ENCODE results near the gene MYOG.

The MYOG gene

GRCh38 chr1:203080456-203080855 is 5.4 kb downstream of the MYOG start:
- Histone ChIP-seq H3K36me3 (ENCODE audit: insufficient read depth, insufficient read length, low read length) (peaks cover 8% of the 10 kb centered on the region), H3K9me3 (ENCODE audit: insufficient read depth, low read length) (no peaks in the 10 kb centered on the region), H3K4me3 (ENCODE audit: insufficient read length, low read depth) (no peak overlapping the region), H3K27me3 (ENCODE audit: insufficient read depth, insufficient read length) (no peaks in the 10 kb centered on the region), H3K4me1 (ENCODE audit: insufficient read depth, insufficient read length) (peaks cover 25% of the 10 kb centered on the region), H3K9ac (ENCODE audit: insufficient read length, low read depth) (no peak overlapping the region)
- DNase-seq (ENCODE audit: low read depth, low spot score): no peak
- TF ChIP-seq SUZ12 (IDR thresholded peaks at IDR 0.05; ENCODE audit: extremely low read depth, insufficient read depth, insufficient read length) (no peak), ZNF274 (IDR thresholded peaks at IDR 0.05; ENCODE audit: low read depth, low read length) (no peak), YY1 (IDR thresholded peaks at IDR 0.05; ENCODE audit: insufficient read depth, insufficient read length) (no peak)

GRCh38 chr1:203078478-203078877 is 7.3 kb downstream of the MYOG start:
- no peak overlapping the region for H3K9ac ChIP-seq (ENCODE audit: insufficient read length, low read depth)
- H3K4me3 ChIP-seq (ENCODE audit: insufficient read length, low read depth): no peak overlapping the region
- DNase-seq (ENCODE audit: low read depth, low spot score): no peak
- no peaks in the 10 kb centered on the region for H3K27me3 ChIP-seq (ENCODE audit: insufficient read depth, insufficient read length)
- H3K36me3 ChIP-seq (ENCODE audit: insufficient read depth, insufficient read length, low read length): peaks cover 9% of the 10 kb centered on the region
- TF ChIP-seq YY1 (IDR thresholded peaks at IDR 0.05; ENCODE audit: insufficient read depth, insufficient read length): no peak
- TF ChIP-seq SUZ12 (IDR thresholded peaks at IDR 0.05; ENCODE audit: extremely low read depth, insufficient read depth, insufficient read length): no peak
- no peak for TF ChIP-seq ZNF274 (IDR thresholded peaks at IDR 0.05; ENCODE audit: low read depth, low read length)
- no peaks in the 10 kb centered on the region for H3K9me3 ChIP-seq (ENCODE audit: insufficient read depth, low read length)
- H3K4me1 ChIP-seq (ENCODE audit: insufficient read depth, insufficient read length): peaks cover 15% of the 10 kb centered on the region

- H3K36me3 ChIP-seq (ENCODE audit: insufficient read depth, insufficient read length, low read length): peaks cover 14% of the 10 kb centered on the region
- TF ChIP-seq SUZ12 (IDR thresholded peaks at IDR 0.05; ENCODE audit: extremely low read depth, insufficient read depth, insufficient read length): no peak
- no peak for TF ChIP-seq YY1 (IDR thresholded peaks at IDR 0.05; ENCODE audit: insufficient read depth, insufficient read length)
- no peak for TF ChIP-seq ZNF274 (IDR thresholded peaks at IDR 0.05; ENCODE audit: low read depth, low read length)
- no peak overlapping the region for H3K9ac ChIP-seq (ENCODE audit: insufficient read length, low read depth)
- no peaks in the 10 kb centered on the region for H3K9me3 ChIP-seq (ENCODE audit: insufficient read depth, low read length)
- no peak for DNase-seq (ENCODE audit: low read depth, low spot score)
- H3K4me3 ChIP-seq (ENCODE audit: insufficient read length, low read depth): no peak overlapping the region
- H3K4me1 ChIP-seq (ENCODE audit: insufficient read depth, insufficient read length): peaks cover 15% of the 10 kb centered on the region
- no peaks in the 10 kb centered on the region for H3K27me3 ChIP-seq (ENCODE audit: insufficient read depth, insufficient read length)
Measured at GRCh38 chr1:203077956-203078355, 7.9 kb downstream of the MYOG start.

GRCh38 chr1:203077367-203077766 is 8.4 kb downstream of the MYOG start:
- Histone ChIP-seq H3K27me3 (ENCODE audit: insufficient read depth, insufficient read length) (no peaks in the 10 kb centered on the region), H3K9me3 (ENCODE audit: insufficient read depth, low read length) (no peaks in the 10 kb centered on the region), H3K36me3 (ENCODE audit: insufficient read depth, insufficient read length, low read length) (peaks cover 14% of the 10 kb centered on the region), H3K4me3 (ENCODE audit: insufficient read length, low read depth) (no peak overlapping the region), H3K4me1 (ENCODE audit: insufficient read depth, insufficient read length) (peaks cover 11% of the 10 kb centered on the region), H3K9ac (ENCODE audit: insufficient read length, low read depth) (no peak overlapping the region)
- no peak for DNase-seq (ENCODE audit: low read depth, low spot score)
- TF ChIP-seq YY1 (IDR thresholded peaks at IDR 0.05; ENCODE audit: insufficient read depth, insufficient read length): no peak
- TF ChIP-seq SUZ12 (IDR thresholded peaks at IDR 0.05; ENCODE audit: extremely low read depth, insufficient read depth, insufficient read length): no peak
- TF ChIP-seq ZNF274 (IDR thresholded peaks at IDR 0.05; ENCODE audit: low read depth, low read length): no peak

- Histone ChIP-seq H3K4me1 (ENCODE audit: insufficient read depth, insufficient read length) (peaks cover 3% of the 10 kb centered on the region), H3K9ac (ENCODE audit: insufficient read length, low read depth) (no peak overlapping the region), H3K36me3 (ENCODE audit: insufficient read depth, insufficient read length, low read length) (peaks cover 14% of the 10 kb centered on the region), H3K27me3 (ENCODE audit: insufficient read depth, insufficient read length) (no peaks in the 10 kb centered on the region), H3K4me3 (ENCODE audit: insufficient read length, low read depth) (no peak overlapping the region), H3K9me3 (ENCODE audit: insufficient read depth, low read length) (no peaks in the 10 kb centered on the region)
- no peak for DNase-seq (ENCODE audit: low read depth, low spot score)
- TF ChIP-seq ZNF274 (IDR thresholded peaks at IDR 0.05; ENCODE audit: low read depth, low read length) (no peak), SUZ12 (IDR thresholded peaks at IDR 0.05; ENCODE audit: extremely low read depth, insufficient read depth, insufficient read length) (no peak), YY1 (IDR thresholded peaks at IDR 0.05; ENCODE audit: insufficient read depth, insufficient read length) (no peak)
Measured at GRCh38 chr1:203076031-203076511, 9.7 kb downstream of the MYOG start.

- Histone ChIP-seq H3K27me3 (ENCODE audit: insufficient read depth, insufficient read length) (no peaks in the 10 kb centered on the region), H3K9me3 (ENCODE audit: insufficient read depth, low read length) (no peaks in the 10 kb centered on the region), H3K4me3 (ENCODE audit: insufficient read length, low read depth) (no peak overlapping the region), H3K36me3 (ENCODE audit: insufficient read depth, insufficient read length, low read length) (peaks cover 14% of the 10 kb centered on the region), H3K9ac (ENCODE audit: insufficient read length, low read depth) (no peak overlapping the region), H3K4me1 (ENCODE audit: insufficient read depth, insufficient read length) (peaks cover 3% of the 10 kb centered on the region)
- no peak for TF ChIP-seq ZNF274 (IDR thresholded peaks at IDR 0.05; ENCODE audit: low read depth, low read length)
- no peak for DNase-seq (ENCODE audit: low read depth, low spot score)
Measured at GRCh38 chr1:203075236-203076030, 10.4 kb downstream of the MYOG start.

GRCh38 chr1:203074610-203075009 is 11.2 kb downstream of the MYOG start:
- H3K4me3 ChIP-seq (ENCODE audit: insufficient read length, low read depth): no peak overlapping the region
- no peak overlapping the region for H3K9ac ChIP-seq (ENCODE audit: insufficient read length, low read depth)
- H3K4me1 ChIP-seq (ENCODE audit: insufficient read depth, insufficient read length): peaks cover 5% of the 10 kb centered on the region
- H3K36me3 ChIP-seq (ENCODE audit: insufficient read depth, insufficient read length, low read length): peaks cover 14% of the 10 kb centered on the region
- H3K27me3 ChIP-seq (ENCODE audit: insufficient read depth, insufficient read length): no peaks in the 10 kb centered on the region
- no peaks in the 10 kb centered on the region for H3K9me3 ChIP-seq (ENCODE audit: insufficient read depth, low read length)
- DNase-seq (ENCODE audit: low read depth, low spot score): no peak
- TF ChIP-seq ZNF274 (IDR thresholded peaks at IDR 0.05; ENCODE audit: low read depth, low read length) (no peak), YY1 (IDR thresholded peaks at IDR 0.05; ENCODE audit: insufficient read depth, insufficient read length) (no peak), SUZ12 (IDR thresholded peaks at IDR 0.05; ENCODE audit: extremely low read depth, insufficient read depth, insufficient read length) (no peak)
